ENCODE data around the gene EIF6. TPM values are rescaled to one million over a fixed set of nuclear protein-coding genes. Genes with fewer than 3 reads are reported as not detected.
"Not testable (repeated sequence)": the region's sequence is repeated elsewhere in the genome, so short reads cannot be mapped to it uniquely, and the experiment has no call there.

Gene EIF6
- total and polyA plus RNA-seq, 2 donors: 66.2 to 141 TPM

GRCh38 chr20:35260426-35260825, 24.1 kb downstream of the EIF6 start:
- WGBS: 92% methylated on average over 6 of the region's 6 CpGs
- Histone ChIP-seq H3K4me1 (ENCODE audit: insufficient read depth) (peaks cover 1% of the 10 kb centered on the region), H3K36me3 (ENCODE audit: insufficient read depth) (no peaks in the 10 kb centered on the region), H3K27ac (ENCODE audit: low read depth) (no peak overlapping the region), H3K4me3 (ENCODE audit: low read depth, low read length) (no peak overlapping the region)
- DNase-seq (ENCODE audit: extremely low spot score): no peak

- no peak for DNase-seq (ENCODE audit: extremely low spot score)
- 68% methylated on average over 8 of the region's 8 CpGs for WGBS
- H3K4me1 ChIP-seq (ENCODE audit: insufficient read depth): no peaks in the 10 kb centered on the region
- H3K4me3 ChIP-seq (ENCODE audit: low read depth, low read length): no peak overlapping the region
- H3K36me3 ChIP-seq (ENCODE audit: insufficient read depth): no peaks in the 10 kb centered on the region
- no peak overlapping the region for H3K27ac ChIP-seq (ENCODE audit: low read depth)
Measured at GRCh38 chr20:35257175-35257909, 27.2 kb downstream of the EIF6 start.

DNA sequence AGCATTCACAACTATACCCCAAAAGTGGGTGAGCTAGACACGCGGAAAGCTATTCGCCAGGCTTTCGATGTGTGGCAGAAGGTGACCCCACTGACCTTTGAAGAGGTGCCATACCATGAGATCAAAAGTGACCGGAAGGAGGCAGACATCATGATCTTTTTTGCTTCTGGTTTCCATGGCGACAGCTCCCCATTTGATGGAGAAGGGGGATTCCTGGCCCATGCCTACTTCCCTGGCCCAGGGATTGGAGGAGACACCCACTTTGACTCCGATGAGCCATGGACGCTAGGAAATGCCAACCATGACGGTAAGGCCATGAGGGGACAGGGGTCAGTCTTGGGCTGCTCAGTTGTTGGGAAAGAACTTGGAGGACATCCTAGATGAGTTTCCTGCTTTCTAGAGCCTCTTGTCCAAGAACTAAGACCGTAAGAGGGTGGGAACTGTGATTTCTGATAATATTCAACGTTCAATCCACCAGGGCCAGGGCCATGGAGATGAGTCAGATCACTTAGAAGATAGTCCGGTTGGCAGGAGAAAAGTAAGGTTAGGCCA, 30.0 kb downstream of the EIF6 start:
- 92% methylated on average over 12 of the region's 12 CpGs for WGBS
- H3K27ac ChIP-seq (ENCODE audit: low read depth): no peak overlapping the region
- DNase-seq (ENCODE audit: extremely low spot score): no peak
- no peaks in the 10 kb centered on the region for H3K36me3 ChIP-seq (ENCODE audit: insufficient read depth)
- no peaks in the 10 kb centered on the region for H3K4me1 ChIP-seq (ENCODE audit: insufficient read depth)
- H3K4me3 ChIP-seq (ENCODE audit: low read depth, low read length): no peak overlapping the region

GRCh38 chr20:35253010-35253409, 31.6 kb downstream of the EIF6 start:
- H3K36me3 ChIP-seq (ENCODE audit: insufficient read depth): no peaks in the 10 kb centered on the region
- H3K4me1 ChIP-seq (ENCODE audit: insufficient read depth): no peaks in the 10 kb centered on the region
- H3K4me3 ChIP-seq (ENCODE audit: low read depth, low read length): no peak overlapping the region
- no peak overlapping the region for H3K27ac ChIP-seq (ENCODE audit: low read depth)
- WGBS: 70% methylated on average over 3 of the region's 3 CpGs
- no peak for DNase-seq (ENCODE audit: extremely low spot score)

DNA sequence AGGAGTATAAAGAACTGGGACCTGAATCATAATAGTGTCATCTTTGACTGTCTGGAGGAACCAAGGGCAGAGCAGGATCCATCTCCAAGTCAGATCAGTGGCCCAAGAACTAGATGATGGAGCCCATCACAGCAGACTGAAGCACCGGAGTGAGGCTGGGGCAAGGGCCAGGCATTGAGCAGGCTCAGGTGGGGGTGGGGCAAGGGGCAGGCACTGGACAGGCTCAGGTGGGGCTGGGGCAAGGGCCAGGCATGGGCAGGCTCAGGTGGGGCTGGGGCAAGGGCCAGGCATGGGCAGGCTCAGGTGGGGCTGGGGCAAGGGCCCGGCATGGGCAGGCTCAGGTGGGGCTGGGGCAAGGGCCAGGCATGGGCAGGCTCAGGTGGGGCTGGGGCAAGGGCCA, 32.0 kb downstream of the EIF6 start:
- DNase-seq (ENCODE audit: extremely low spot score); H3K27ac ChIP-seq (ENCODE audit: low read depth); H3K36me3 ChIP-seq (ENCODE audit: insufficient read depth); H3K4me3 ChIP-seq (ENCODE audit: low read depth, low read length); H3K4me1 ChIP-seq (ENCODE audit: insufficient read depth): not testable (repeated sequence)
- WGBS: 91% methylated on average over 2 of the region's 2 CpGs

DNA sequence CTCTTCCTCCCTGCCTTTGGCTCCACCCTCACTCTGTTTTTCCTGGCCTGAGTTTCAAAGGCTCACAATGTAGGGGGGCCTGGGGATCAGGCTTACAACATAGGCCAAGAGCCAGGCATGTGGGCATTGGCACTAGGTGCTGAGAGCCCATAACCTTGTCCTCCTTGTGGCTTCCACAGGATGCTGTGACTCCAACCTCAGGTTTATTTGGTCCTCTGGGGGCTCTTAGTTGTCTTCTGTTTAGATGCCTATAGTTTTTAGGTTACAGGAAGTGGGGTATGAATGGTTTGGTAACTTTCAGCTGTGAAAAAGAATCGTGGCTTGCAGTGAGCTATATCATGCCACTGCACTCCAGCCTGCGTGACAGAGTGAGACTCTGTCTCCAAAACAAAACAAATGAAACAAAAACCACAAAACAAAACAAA, 32.5 kb downstream of the EIF6 start:
- Histone ChIP-seq H3K4me1 (ENCODE audit: insufficient read depth) (no peaks in the 10 kb centered on the region), H3K36me3 (ENCODE audit: insufficient read depth) (no peaks in the 10 kb centered on the region), H3K27ac (ENCODE audit: low read depth) (no peak overlapping the region), H3K4me3 (ENCODE audit: low read depth, low read length) (no peak overlapping the region)
- DNase-seq (ENCODE audit: extremely low spot score): no peak
- WGBS: 57% methylated on average over 2 of the region's 2 CpGs

DNA sequence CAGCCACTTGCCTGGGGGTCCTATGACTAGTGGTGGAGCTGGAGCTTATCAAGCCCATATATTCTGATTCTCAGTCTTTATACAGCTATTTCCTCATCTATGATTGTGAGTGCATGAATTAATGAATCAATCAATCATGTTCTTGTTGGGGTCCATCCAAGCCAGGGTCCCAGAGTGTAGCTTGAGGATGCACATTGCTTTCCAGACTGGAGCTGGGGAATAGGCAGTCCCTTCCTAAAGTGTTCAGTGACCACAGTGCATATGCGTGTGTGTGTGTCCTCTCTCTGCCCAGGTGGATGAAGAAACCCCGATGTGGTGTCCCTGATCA, 33.0 kb downstream of the EIF6 start:
- Histone ChIP-seq H3K4me3 (ENCODE audit: low read depth, low read length) (no peak overlapping the region), H3K4me1 (ENCODE audit: insufficient read depth) (no peaks in the 10 kb centered on the region), H3K36me3 (ENCODE audit: insufficient read depth) (no peaks in the 10 kb centered on the region), H3K27ac (ENCODE audit: low read depth) (no peak overlapping the region)
- 89% methylated on average over 2 of the region's 2 CpGs for WGBS
- no peak for DNase-seq (ENCODE audit: extremely low spot score)

DNA sequence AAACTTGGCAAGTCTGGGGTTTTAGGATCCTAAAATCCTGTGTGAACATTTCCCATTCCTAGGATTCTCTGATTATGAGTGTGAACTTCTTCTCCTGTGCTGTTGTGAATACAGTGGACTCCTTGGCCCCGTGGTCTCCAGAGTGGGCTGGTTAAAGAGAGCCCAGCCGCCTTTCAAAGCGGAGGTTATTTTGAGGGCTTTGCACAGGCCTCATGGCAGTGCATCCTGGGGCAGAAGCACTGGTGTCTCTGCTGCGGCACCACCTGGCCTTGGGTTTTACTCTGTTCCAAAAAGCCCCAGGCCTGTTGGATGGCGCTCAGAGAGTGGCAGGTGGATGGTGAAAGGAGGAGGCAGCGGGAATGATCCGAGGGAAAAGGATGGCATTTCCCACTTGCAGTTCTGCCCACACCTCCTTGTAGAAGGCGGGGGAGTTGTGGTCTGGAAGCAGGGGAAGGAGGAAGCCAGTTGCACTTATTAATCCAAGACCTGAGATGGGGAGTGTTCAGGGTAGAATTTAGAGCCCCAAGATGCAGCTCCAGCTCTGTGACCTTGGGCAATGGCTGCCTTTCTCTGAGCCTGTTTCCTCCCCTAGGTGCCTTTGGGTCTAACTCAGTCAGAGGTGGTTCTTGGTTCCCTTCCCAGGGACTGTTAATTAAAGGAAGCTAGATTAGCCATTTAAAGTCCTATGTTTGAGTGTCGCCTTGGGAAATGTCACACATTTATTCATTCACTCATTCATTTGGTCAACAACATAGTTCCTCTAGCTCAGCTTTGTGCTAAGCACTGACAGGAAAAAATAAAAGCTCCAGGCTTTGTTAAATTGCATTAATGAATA, 35.7 kb downstream of the EIF6 start:
- WGBS: 84% methylated on average over 9 of the region's 9 CpGs
- H3K27ac ChIP-seq (ENCODE audit: low read depth): no peak overlapping the region
- no peak for DNase-seq (ENCODE audit: extremely low spot score)
- H3K4me3 ChIP-seq (ENCODE audit: low read depth, low read length): no peak overlapping the region
- no peaks in the 10 kb centered on the region for H3K4me1 ChIP-seq (ENCODE audit: insufficient read depth)
- H3K36me3 ChIP-seq (ENCODE audit: insufficient read depth): no peaks in the 10 kb centered on the region

DNA sequence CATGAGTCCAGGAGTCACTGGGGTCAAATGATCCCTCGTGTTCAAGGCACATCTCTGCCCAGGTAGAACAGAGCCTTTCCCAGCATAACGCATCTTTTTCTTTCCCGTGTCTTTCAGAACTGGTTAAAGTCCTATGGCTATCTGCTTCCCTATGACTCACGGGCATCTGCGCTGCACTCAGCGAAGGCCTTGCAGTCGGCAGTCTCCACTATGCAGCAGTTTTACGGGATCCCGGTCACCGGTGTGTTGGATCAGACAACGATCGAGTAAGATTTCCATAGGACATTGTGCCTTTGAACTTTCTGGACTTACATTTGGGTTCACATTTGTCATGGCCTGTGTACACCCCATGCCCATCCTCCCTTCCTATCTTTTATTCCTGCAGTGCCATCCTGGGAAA, 37.8 kb downstream of the EIF6 start:
- no peak for DNase-seq (ENCODE audit: extremely low spot score)
- H3K27ac ChIP-seq (ENCODE audit: low read depth): no peak overlapping the region
- WGBS: 90% methylated on average over 12 of the region's 12 CpGs
- H3K36me3 ChIP-seq (ENCODE audit: insufficient read depth): no peaks in the 10 kb centered on the region
- no peak overlapping the region for H3K4me3 ChIP-seq (ENCODE audit: low read depth, low read length)
- no peaks in the 10 kb centered on the region for H3K4me1 ChIP-seq (ENCODE audit: insufficient read depth)

- Histone ChIP-seq H3K27ac (ENCODE audit: low read depth) (no peak overlapping the region), H3K4me1 (ENCODE audit: insufficient read depth) (no peaks in the 10 kb centered on the region), H3K36me3 (ENCODE audit: insufficient read depth) (no peaks in the 10 kb centered on the region), H3K4me3 (ENCODE audit: low read depth, low read length) (no peak overlapping the region)
- DNase-seq (ENCODE audit: extremely low spot score): no peak
- 49% methylated on average over 2 of the region's 2 CpGs for WGBS
Measured at GRCh38 chr20:35243986-35244385, 40.6 kb downstream of the EIF6 start.

- no peak overlapping the region for H3K4me3 ChIP-seq (ENCODE audit: low read depth, low read length)
- no peak overlapping the region for H3K27ac ChIP-seq (ENCODE audit: low read depth)
- whole genome bisulfite sequencing: 63% methylated on average over 2 of the region's 2 CpGs
- no peaks in the 10 kb centered on the region for H3K36me3 ChIP-seq (ENCODE audit: insufficient read depth)
- no peak for DNase-seq (ENCODE audit: extremely low spot score)
- no peaks in the 10 kb centered on the region for H3K4me1 ChIP-seq (ENCODE audit: insufficient read depth)
Measured at GRCh38 chr20:35243317-35243716, 41.3 kb downstream of the EIF6 start.

GRCh38 chr20:35240811-35241293, 43.7 kb downstream of the EIF6 start:
- H3K36me3 ChIP-seq (ENCODE audit: insufficient read depth): peaks cover under 1% of the 10 kb centered on the region
- DNase-seq (ENCODE audit: extremely low spot score): no peak
- H3K4me1 ChIP-seq (ENCODE audit: insufficient read depth): no peaks in the 10 kb centered on the region
- no peak overlapping the region for H3K27ac ChIP-seq (ENCODE audit: low read depth)
- no peak overlapping the region for H3K4me3 ChIP-seq (ENCODE audit: low read depth, low read length)
- 84% methylated on average over 2 of the region's 2 CpGs for WGBS

- DNase-seq (ENCODE audit: extremely low spot score): no peak
- no peaks in the 10 kb centered on the region for H3K4me1 ChIP-seq (ENCODE audit: insufficient read depth)
- no peak overlapping the region for H3K4me3 ChIP-seq (ENCODE audit: low read depth, low read length)
- H3K27ac ChIP-seq (ENCODE audit: low read depth): no peak overlapping the region
- 65% methylated on average over 5 of the region's 5 CpGs for WGBS
- H3K36me3 ChIP-seq (ENCODE audit: insufficient read depth): peaks cover 1% of the 10 kb centered on the region
Measured at GRCh38 chr20:35240083-35240810, 44.3 kb downstream of the EIF6 start.
